Progenitor cell of endocrine pancreas (in vitro differentiated cells): ENCODE measurements around the gene DNAJA3. TPM values are rescaled to one million over a fixed set of nuclear protein-coding genes. Genes with fewer than 3 reads are reported as not detected.

Experiments used
- DNase-seq: peaks from one replicate; pipeline ENCODE4 v3.0.0; 2021; ENCODE audit warnings: low spot score; ENCODE audit not compliant: unreplicated experiment
- H3K27ac Mint-ChIP-seq: 2 replicates; pipeline ENCODE4 v1.8.0; 2021; ENCODE audit warnings: mild to moderate bottlenecking, moderate library complexity, mixed read lengths
- H3K27me3 Mint-ChIP-seq: 2 replicates; pipeline ENCODE4 v1.8.0; 2021; ENCODE audit warnings: mixed read lengths
- H3K36me3 Mint-ChIP-seq: 2 replicates; pipeline ENCODE4 v1.8.0; 2022; ENCODE audit warnings: mixed read lengths; ENCODE audit not compliant: insufficient read depth
- H3K4me1 Mint-ChIP-seq: 2 replicates; pipeline ENCODE4 v1.8.0; 2021; ENCODE audit warnings: low read depth, mixed read lengths
- H3K4me3 Mint-ChIP-seq: 2 replicates; pipeline ENCODE4 v1.8.0; 2021; ENCODE audit warnings: low read depth, mild to moderate bottlenecking, moderate library complexity, mixed read lengths
- H3K9me3 Mint-ChIP-seq: 2 replicates; pipeline ENCODE4 v1.8.0; 2021; ENCODE audit warnings: low read depth, mixed read lengths
- total RNA-seq: library from RNA; stranded (reverse); gene quantifications from 2 replicates; pipeline ENCODE4 v1.2.1, GENCODE V29; 2021
- TF ChIP-seq, protein P1 (sequence below): fragments of 200-600 bp; sonication (generic); IDR thresholded peaks from one replicate; pipeline ENCODE4 v1.5.0; 2021; ENCODE audit warnings: antibody characterized with exemption, mild to moderate bottlenecking; ENCODE audit not compliant: unreplicated experiment

DNAJA3 gene
- total RNA-seq, 1 donor from 2014 or later, result 42.3 TPM

DNA sequence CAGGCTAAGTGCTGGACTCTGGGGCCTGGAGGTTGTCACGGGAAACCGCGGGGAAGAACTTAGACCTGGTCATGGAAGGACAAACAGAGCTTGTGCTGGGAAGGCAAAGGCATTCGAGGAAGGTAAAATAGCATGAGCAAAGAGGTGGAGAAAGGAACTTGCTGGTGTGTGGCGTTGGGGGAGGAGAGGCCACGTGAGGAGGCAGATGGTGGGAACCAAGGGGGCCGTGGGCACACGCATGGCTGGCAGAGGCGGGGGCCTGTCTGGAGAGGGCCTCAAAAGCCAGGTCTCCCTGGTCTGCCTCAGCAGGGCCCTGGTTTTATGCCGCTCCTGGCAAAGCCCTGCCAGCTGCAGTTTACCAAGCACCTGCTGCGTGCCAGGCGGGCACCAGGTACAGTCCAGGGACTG lies 24.6 kb upstream of the DNAJA3 start:
- Mint-ChIP-seq H3K27me3 (no peaks in the 10 kb centered on the region), H3K4me1 (no peaks in the 10 kb centered on the region), H3K27ac (no peak overlapping the region), H3K4me3 (no peak overlapping the region), H3K36me3 (peaks cover 6% of the 10 kb centered on the region), H3K9me3 (no peaks in the 10 kb centered on the region)
- TF ChIP-seq, protein P1, sequence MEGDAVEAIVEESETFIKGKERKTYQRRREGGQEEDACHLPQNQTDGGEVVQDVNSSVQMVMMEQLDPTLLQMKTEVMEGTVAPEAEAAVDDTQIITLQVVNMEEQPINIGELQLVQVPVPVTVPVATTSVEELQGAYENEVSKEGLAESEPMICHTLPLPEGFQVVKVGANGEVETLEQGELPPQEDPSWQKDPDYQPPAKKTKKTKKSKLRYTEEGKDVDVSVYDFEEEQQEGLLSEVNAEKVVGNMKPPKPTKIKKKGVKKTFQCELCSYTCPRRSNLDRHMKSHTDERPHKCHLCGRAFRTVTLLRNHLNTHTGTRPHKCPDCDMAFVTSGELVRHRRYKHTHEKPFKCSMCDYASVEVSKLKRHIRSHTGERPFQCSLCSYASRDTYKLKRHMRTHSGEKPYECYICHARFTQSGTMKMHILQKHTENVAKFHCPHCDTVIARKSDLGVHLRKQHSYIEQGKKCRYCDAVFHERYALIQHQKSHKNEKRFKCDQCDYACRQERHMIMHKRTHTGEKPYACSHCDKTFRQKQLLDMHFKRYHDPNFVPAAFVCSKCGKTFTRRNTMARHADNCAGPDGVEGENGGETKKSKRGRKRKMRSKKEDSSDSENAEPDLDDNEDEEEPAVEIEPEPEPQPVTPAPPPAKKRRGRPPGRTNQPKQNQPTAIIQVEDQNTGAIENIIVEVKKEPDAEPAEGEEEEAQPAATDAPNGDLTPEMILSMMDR, result no peak
- DNase-seq, result no peak

DNA sequence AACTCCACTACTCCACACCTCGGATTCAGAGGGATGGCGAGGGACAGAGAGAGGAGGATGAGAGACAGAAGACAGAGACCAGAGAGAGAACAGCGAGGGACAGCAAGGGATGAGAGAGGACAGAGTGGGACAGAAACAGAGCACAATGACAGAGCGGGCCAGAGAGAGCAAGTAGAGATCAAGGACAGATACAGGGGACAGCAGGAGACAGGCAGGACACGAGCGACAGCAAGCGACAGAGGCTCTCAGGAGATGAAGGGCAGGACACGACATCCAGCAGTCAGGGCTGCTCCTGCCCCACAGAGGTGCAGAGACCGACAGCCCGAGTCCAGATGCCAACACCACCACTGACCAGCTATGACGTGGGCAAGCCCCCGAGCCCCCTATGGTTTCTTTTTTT lies 24.2 kb upstream of the DNAJA3 start:
- Mint-ChIP-seq H3K27me3 (no peaks in the 10 kb centered on the region), H3K4me1 (no peaks in the 10 kb centered on the region), H3K27ac (no peak overlapping the region), H3K4me3 (no peak overlapping the region), H3K36me3 (peaks cover 6% of the 10 kb centered on the region), H3K9me3 (no peaks in the 10 kb centered on the region)
- DNase-seq, result no peak
- TF ChIP-seq, protein P1, result no peak

DNA sequence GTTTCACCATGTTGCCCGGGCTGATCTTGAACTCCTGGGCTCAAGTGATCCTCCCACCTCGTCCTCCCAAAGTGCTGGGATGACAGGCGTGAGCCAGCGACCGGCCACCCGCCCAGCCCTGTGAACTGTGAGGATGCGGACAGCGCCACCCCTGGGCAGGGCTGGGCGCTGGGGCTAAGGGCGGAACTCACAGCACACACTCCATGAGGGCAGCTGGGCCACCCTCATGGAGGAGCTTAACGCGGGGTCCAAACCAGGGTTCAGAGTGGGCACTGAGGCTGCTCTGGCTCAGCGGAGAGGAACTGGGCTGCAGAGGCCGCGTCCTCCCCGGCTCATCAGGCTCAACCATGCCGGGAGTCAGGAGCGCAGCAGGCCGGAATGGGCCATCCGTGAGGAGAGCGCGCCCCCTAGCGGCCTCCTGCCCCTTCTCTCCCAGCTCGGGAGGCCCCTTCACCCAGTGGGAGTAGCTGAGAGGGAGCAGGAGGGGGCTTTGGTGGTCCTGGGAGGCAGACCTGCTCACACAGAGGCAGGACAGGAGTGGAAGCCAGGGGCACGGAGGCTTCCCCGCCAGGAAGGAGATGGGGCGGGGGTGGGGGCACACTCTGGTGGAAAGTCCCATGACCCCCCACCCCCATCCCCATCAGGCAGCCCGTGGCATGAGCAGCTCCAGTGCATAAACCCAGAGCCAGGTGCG lies 23.1 kb upstream of the DNAJA3 start:
- H3K4me3 Mint-ChIP-seq, result no peak overlapping the region

DNA sequence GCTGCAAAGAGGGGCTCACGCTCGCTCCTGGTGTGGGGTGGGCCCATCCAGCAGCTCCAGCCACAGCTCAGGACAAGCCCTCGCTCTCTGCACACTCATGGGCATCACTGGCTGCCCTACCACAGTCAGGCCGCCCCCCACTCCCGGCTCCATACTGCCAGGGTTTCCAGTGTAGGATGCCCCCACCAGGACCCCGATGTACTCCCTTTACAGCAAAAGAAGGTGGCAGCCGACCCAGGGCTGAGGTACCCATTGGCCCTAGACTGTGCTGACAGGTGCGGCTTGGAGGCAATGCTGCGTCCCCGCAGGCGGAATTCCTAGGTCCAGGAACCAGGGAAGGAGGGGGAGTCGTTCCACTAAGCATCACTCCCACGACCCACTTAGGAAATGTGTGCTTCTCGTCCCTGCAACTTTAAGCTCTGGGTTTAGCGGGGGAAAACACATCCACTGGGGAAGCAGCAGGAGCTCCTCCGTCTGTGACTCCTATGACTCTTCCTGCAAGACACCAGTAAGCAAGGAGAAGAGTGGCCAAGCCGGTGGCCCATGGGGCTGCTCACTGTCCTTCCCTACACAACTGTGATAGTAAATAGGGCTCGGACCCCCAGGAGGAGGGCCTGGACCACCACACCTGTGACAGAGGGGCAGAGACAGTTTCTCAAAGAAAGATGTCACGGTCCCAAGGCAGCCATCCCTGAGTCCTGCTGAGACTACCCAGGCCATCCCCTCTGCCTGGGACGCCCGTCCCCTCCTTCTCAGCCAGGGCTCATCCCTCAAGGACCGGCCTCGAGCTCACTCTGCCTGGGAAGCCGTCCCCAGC lies 22.3 kb upstream of the DNAJA3 start:
- Mint-ChIP-seq H3K27me3 (no peaks in the 10 kb centered on the region), H3K27ac (no peak overlapping the region), H3K36me3 (peaks cover 6% of the 10 kb centered on the region), H3K4me3 (no peak overlapping the region), H3K9me3 (no peaks in the 10 kb centered on the region), H3K4me1 (no peaks in the 10 kb centered on the region)
- DNase-seq, result no peak
- TF ChIP-seq, protein P1, result no peak

More for the DNA sequence above, 23.1 kb upstream of the DNAJA3 start:
- DNase-seq, result peak; percentile 86
- Mint-ChIP-seq H3K27me3 (no peaks in the 10 kb centered on the region), H3K9me3 (no peaks in the 10 kb centered on the region), H3K36me3 (peaks cover 6% of the 10 kb centered on the region), H3K27ac (no peak overlapping the region), H3K4me1 (no peaks in the 10 kb centered on the region)
- TF ChIP-seq, protein P1, result peak; percentile 93

DNA sequence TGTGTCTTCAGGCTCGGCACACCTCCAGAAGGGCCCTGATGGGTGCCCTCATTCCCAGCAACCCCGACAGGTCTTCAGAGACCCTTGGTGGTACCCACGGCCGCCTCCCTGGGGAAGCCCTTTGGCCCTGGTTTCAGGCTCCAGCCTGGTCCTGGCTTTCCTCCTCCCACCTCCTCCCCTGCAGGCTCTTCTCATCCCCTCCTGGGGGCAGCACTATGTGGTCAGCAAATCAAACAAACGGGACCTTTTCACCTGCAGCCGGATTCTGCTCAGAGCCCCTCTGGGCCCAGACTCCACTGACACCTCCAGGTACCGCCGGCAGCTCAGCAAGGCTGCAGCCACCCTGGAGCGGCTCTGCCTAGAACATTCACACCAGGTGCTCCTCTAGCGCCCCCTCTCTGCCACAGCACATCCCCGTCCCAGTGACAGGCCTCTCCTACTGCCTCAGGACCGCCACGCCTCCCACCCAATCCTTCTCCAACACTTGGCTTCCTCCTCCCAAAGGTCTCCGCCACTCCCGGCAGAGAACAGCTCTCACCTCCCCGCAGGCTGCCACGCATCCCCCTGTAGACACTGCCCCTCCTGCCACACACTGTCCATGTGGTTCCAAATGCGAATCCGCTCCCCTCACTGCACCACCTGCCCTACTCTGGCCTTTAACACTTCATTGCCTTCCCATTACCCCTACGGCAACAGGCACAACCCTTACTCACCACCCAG lies 21.3 kb upstream of the DNAJA3 start:
- Mint-ChIP-seq H3K27me3 (no peaks in the 10 kb centered on the region), H3K36me3 (peaks cover 6% of the 10 kb centered on the region), H3K4me1 (no peaks in the 10 kb centered on the region), H3K27ac (peak overlapping the region; percentile 22), H3K4me3 (no peak overlapping the region), H3K9me3 (no peaks in the 10 kb centered on the region)
- TF ChIP-seq, protein P1, result peak; percentile 61
- DNase-seq, result peak; percentile 43
